Hematopoietic multipotent progenitor cell treated with erythropoietin and hydrocortisone succinate and interleukin-3 and kit ligand, for 15 days (in vitro differentiated cells): ENCODE data around the gene NR2F1.

Experiments used
- DNase-seq: peaks from one replicate; pipeline ENCODE4 v3.0.0-alpha.2; 2015; ENCODE audit warnings: low spot score

The NR2F1 gene

DNA sequence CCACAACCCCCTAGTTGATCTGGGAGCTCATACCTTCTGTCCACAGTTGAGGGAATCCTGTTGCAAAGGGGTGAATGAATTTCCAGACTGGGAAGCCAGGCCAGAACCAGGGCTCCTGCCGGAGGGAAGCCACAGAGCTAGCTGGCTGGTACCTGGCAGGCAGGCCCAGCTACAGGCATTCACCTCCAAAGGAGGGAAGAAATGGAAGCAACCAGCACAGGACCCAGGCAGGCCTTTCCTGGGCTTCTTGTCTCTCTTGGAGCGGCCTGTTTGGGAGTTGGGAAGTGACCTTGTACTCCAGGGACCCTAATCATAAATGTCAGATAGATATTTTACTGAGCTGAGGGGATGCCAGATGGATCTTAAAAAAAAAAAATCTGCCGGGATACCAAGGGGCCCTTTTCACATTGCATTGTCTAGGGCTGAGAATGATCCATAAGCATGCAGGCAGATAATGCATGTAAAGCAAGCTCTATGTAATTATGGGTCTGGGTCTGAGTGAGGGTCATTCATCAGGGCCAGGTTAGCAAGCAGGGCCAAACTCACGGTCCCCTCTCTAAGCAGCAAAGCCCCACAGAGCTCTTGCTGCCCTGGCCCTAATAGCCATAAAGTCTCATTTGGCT lies 8.4 kb downstream of the NR2F1 start:
- no peak for DNase-seq

DNA sequence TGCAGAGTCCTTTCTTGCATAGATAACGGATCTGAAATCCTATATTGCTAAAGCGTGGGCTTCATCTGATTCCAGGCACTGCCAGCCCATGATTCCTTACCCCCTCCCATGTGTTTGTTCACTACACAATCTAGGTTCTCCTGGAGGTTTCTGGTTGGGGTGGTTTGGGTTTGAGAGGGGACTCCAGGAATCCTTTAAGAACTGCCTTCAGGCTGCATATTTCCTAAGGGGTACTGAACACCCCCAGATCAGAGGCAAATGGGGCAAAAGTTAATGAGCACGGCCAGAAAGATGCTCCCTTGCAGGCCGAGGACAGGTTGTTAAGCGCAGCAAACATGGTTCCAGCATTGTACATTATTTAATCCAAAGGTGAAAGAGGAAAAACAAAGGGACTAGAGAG lies 9.9 kb downstream of the NR2F1 start:
- no peak for DNase-seq

DNA sequence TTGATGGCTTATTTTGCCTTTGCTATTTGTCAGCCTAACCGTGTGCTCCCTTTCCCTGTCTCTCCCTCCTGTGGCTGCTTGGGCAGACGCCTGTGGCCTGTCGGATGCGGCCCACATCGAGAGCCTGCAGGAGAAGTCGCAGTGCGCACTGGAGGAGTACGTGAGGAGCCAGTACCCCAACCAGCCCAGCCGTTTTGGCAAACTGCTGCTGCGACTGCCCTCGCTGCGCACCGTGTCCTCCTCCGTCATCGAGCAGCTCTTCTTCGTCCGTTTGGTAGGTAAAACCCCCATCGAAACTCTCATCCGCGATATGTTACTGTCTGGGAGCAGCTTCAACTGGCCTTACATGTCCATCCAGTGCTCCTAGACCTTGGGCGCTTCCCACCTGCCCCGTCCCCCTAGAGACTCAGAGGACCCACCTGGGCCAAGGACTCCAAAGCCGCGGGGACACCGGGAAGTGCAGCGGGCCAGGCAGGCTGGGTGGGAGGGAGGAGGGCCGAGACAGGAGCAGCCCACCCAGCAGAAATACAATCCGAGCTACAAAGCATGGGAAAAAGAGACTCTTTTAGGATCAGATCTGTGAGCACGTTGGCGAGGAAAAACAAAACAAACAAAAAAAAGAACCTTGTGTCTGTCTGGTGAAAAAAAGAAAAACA lies 10.6 kb downstream of the NR2F1 start:
- no peak for DNase-seq

DNA sequence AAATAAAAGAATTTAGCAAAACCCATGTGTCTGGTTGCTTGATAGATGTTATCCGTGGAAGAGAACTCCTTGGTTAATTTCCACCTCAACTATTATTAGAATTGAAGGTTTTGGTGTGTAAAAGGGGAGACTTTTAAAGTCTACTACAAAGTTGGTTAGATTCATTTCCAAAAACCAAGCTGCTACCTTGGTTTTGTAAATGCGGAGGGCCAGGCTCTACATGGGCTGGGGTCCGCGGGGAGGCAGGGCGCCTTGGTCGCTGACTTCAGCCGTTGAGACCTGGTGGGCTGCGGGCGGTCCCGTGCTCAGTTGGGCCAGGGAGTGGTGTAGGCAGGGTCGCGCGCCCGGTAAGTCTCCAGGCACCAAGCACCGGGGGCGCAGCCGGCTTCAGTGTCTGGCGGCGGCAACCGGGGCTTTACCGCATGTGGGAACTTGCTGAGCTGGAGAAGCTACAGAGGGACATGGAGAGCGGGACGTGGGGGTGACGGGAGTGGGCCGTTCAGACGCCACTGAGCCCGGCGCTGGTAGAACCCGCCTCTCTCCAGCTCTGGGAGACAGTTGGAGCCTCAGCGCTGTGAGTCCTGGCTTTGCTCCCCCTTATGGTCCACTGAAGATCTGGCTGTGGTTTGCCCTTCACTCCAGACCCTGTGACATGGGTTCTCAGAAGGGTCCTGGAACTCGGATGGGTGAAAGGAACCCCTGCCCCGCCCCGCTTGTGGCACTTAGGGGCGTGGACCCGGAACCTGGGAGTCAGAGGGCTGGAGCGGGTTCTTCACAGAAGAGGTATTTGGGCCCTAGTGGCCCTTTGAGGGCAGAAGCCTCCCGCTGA lies 11.8 kb downstream of the NR2F1 start:
- DNase-seq = no peak

DNA sequence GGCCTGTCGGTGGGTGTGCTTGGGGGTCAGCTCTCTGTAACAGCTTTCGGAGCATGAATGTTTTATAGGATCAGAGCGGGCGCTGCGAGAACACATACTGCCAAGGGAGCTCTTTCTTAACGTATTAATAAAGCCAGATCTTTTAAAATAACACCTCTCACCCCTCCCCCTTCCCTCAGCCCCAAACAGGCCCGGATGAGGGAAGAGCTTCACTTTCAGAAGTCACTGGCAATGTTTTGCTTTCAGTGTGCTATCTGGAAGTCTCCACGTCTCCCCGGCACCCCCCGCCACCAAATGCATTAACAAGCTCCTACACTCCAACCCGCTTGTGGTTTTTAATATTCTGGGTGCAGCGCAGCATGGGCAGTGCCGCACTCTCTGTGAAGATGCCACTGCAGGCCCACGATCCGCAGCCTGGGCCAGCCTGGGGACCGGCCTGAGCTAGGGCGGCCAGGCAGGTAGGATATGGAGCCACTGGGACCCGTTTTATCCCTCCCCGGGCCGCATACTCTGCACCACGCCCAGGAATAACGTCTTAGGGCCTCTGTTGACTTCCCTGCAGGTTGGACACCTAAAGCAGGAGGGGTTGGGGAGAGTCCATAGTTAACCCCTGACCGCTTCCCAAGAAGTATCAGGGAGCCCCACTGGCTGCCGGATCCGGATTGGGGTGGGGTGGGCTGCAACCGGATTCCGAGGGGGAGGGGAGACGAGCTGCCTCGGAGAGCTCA lies 12.6 kb downstream of the NR2F1 start:
- no peak for DNase-seq

DNA sequence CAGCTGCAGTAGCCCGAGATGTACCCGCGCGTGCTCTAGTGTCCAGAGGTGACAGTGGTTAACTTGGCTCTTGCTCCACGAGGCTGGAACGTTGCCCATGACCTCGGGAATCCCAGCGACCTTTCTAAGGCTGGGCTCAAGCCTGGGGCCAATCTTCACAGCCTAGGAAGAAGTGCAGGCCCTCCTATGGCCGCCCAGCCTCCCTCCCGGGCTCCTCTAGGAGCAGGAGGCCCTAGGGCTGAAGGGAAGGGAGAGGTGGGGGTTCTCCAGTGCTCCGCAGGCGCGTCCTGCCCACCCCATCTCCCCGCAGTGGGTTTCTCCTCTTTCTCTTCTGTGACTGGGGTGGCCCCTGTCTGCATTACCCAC lies 13.3 kb downstream of the NR2F1 start:
- no peak for DNase-seq

DNA sequence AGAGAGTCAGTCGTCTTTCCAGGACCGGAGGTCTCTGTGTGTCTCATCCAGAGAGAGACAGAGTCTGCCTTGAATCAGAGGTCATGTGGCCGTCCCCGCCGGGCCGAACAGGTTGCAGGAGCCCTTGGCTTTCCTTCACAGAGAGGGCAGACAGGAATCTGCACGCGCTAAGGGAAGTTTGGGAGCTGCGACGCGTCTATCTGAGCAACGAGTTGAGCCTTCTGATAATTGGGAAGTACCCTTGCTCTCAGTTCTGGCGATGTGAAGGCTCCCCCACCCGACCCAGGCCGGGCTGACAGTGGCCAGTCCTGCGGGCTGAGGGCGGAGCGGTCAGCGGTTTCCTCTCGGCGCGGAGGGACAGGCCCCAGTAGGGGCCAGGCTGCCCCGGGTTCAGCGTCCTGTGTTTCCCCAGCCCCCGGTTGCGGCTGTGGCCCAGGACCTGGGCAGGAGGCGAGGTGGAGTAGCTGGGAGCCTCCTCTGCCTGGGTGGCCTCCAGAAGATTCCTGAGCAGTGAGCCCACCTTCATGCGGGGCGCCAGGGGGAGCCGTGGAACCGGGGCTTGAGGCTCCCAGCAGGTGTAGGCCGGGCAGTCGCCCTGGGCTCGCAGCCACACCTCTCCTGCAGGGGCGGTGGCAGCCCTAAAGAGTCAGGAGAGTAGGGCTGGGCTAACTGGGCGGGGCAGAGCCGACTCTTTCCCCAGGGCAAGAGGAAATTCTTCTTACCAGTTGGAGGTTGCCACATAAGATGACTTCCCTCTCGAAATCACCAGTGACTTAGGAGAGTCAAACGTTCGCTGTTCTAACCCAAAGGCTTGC lies 13.9 kb downstream of the NR2F1 start:
- peak; percentile 17 for DNase-seq

DNA sequence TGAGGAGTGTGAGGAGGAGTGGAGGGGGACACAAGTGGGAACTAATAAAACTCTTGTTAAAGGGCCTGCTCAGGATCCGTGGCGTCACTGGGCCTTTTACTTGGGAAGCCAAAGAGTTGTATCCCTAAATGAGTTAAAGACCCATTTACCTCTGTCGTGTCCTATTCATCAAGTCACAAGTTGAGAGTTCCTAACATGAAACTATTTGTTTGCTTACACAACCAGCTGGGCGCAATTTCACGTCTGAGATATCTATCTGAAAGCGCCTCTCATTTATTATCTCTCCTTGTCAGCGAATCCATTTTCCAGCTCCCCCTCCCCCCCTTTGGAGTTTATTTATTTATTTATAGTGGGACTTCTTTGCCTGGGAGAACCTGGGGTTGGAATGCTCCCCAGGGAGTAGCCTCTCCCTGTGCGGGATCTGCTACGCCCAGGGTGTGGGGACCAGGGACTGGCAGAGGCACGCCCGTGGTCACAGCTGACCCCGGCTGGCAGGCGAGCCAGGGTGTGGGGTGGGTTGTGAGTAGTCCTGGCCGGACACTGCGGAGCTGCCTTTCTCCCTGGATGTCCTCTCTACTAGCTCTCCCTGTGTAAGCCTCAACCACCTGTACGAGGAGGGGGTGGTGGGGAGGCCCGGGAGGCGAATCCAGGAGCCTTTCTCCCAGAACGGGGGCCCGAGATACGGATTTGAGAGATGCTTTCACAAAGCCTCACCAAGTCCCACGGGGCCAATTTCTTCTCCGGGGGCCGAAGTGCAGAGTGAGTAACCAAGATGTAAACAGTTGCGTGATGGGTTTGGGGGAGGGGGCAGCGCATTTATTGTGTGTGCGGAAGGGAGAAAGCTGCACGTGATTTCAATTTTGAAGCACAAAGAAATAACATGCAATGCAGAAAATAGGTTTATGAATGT lies 15.3 kb downstream of the NR2F1 start:
- DNase-seq = no peak

DNA sequence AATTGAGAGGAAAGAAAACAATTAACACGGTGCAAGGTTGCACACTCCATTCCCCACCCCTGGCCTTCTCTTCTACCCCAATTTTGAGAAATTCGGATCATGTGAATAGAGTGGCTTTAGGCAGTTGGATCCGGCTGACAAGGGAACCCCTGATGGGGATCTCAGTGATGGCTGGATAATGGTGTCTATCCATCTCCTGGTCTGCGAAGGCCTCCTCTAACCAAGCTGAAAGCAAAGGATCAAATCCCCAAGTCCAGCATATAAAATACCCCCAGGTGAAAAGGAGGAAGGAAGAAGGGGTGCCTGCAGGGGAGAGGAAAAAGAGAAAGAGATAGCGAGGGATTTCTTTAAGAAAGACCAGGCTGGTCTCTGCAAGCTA lies 16.0 kb downstream of the NR2F1 start:
- no peak for DNase-seq

DNA sequence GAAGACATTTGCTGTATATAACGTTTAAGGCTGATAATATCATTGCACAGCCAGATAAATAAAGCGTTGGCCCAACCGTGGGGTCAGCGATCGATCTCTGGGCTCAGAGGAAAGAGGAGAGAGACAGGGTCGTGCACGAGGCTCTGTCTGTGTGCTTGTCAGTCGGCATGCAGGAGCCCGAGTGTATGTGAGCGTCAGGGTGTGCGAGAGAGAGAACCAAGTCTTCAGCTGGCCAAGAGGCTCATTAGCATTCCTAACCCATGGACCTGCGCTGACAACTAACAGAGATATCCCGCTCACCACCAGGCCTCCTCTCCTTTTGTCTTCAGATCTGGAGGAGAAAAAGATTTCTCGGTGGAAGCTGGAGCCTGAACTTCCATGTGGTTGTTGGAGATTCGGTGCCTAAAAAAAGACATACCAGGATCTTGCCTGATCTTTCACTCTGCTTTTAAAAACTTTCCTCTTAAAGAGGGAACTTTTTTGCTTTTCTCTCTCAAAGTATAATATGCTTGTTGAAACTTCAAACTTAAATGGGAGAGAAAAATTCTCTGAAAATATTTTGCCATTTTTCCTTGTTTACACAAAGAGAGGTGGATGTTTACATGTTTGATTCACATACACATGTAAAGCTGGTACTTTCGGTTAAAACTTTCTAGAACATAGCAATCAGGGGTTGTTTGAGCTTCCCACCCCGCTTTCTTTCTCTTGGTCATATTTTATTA lies 16.5 kb downstream of the NR2F1 start:
- DNase-seq = no peak

DNA sequence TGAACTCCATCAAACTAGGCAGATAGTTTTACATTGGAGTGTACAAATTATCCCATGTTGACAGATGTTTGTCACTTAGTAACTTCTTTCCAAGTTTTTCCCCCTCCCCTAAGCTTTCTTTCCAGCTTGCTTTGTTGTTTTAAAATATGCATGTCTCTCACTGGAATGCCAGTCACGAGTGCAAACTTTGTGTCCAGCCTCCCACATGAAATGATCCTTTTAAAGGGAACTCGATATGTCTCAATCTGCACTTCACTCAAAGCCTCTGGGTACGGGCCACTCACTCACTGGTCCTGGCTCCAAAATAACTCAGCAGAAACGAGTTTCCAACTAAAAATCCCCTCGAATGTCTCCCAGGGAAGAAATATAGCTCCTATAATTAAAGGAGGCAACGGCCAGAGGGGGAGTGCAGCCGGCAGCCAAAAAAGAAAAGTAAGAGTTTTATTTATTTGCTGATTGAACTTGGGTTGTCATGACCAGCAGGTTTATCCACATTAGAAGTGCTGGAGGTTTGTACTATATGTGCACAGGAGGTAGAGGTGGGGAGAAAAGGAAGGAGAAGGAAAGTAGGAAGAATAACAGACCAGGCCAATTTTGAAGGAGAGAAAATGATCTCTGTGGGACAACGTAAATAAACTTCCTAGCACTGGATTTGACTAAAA lies 17.5 kb downstream of the NR2F1 start:
- no peak for DNase-seq

DNA sequence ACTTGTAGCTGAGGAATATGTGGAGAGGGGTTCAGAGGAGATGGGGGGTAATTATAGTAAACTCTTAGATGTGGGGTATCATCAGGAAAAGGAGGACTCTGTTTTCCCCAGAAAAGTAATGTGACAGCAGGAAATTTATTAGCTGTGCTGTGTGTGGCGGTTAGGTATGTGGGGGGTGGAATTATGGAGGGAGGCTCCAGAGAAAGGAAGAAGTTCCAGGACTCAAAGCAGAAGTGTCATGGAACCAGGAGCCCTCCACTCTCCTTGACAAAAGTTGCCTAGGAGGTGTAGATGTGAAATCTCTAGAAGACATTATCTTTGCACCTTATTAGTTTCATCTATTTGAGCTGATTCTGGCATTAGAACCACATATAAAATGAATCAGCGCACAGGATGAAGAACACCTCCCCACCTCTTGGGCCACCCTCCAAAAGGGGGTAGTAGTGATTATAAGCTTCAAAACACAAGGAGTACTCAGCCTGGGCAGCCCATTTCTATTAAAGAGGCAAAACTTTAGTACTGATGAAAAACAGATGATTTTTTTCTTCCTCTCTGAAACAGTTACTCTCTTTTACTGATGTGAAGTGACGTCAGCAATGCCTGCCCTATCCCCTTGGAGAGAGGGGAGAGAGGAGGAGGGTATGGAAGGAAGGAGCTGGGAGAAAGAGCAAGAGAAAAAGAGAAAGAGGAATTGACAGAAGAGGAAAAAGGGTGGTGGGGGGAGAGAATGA lies 18.2 kb downstream of the NR2F1 start:
- no peak for DNase-seq

DNA sequence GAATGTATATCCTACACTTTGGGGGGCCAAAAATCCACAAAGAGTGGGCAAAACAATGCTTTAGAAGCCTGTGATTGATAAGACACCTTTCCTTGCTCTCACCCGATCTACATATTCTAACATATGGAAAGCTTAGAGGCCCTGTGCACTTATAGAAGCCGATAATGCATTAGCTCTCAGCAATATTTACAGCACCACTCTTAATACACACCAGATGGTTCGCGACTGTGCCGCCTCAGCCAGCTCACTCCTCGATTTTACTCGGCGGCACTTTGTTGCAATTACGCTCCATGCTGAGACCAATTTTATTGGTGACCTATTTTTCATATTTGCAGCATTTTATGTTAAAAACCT lies 18.8 kb downstream of the NR2F1 start:
- DNase-seq = no peak

DNA sequence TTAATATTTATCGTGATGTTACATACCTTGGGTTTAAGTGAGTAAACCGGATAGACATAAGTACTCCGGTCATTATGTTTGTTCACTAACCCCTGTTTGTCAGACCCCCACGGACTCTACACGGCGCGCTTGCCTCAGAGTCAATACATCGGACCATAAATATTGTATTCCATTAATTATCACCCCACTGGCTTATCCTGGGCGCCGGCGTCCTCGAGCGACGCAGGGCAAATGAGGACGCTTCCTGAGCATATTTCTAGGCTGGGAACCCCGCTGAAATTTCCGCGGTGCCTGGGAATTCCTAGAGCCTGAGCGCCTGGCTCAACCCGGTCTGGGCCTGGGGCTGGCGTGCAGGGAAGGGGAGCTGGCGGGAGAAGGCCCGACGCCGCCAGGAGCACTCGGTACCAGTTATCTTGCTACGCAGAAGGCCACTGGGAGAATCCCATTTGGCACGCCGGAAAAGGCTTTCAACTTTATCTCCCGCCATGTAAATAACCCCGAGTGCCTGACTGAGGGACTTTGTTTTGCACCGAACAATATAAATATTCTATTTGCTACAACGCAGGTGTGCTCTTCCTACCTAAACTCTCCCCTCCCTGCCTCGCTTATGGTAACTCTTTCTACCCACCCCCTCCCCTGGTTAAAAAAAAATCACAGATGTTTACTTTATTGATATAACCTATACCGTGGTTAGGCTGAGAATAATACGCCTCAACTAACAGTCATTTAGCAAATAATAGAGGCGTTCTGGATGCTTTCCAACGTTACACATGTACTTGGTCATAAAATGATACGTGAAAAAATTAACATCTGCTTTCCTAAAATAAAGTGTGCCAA lies 19.4 kb downstream of the NR2F1 start:
- no peak for DNase-seq

DNA sequence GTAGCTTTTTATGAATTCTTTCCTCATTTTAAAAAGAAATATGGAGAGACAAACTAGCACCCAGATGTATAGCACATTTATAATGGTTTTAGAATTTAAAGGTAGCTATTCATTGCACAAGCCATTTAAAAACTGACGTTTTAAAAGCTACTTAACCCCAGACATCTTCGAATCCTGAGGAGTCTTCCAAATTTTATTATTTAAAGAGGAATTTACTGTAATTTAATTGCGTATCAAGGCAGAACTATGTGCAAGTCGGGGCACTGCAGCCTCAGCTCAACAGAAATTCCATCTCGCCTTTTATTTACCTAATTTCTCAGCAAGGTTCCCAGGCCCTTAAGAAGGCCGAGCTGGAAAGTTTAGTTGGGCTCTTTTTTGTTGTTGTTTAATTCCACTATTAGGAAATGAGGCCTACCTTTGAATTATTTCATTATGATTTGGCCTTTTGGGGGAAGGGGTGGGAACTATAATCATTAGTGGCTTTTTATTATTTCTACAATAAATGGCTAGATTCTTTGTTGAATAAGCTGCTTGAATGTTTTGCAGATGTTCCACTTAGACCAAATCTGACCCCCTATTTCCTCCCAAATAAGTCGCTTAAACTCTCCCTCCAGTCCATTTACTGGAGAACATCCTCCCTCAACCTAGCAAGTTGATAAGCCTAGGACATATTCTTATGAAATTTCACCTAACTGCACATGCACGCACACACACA lies 20.2 kb downstream of the NR2F1 start:
- no peak for DNase-seq

DNA sequence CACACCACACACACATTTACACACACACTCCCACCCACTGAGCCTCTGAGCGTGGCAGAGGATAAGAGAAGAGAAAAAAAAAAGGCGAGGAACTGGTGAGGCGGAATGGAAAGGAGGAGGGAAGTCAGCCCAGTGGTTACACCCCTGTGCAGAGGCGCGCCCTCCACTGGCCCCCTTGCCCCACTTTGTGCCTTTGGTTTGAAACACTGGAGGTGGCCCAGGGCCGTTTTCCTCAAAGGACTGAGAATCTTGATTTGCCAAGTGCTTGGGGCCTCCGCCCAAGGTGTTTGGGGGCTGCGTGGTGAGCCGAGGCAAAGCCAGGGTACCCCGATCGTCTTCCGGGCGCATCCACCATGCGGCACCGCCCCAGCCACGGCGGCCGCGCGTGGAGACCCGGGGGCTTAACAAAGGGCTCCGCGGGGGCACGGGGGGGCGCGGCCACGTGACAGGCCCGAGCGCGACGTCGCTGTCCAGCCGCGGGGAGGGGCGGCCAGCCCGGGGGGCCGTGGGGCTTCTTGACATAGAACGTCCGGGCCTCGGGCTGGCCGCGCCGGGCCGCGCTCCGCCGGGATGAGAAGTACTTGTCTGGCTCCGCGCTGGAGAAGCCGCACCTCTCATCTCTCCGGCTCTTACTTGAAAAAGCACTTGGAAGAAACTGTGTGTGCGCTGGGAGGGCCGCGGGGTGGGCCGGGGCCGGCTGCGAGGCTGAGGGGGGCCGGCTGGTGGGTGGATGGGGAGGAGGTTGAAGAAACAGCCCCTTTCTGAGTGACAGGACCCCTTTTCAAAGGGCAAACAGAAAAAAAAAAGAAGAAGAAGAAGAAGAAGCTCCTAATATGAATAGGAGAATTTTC lies 21.0 kb downstream of the NR2F1 start:
- no peak for DNase-seq
